Measurements from ENCODE around the gene FAM241B.

DNA sequence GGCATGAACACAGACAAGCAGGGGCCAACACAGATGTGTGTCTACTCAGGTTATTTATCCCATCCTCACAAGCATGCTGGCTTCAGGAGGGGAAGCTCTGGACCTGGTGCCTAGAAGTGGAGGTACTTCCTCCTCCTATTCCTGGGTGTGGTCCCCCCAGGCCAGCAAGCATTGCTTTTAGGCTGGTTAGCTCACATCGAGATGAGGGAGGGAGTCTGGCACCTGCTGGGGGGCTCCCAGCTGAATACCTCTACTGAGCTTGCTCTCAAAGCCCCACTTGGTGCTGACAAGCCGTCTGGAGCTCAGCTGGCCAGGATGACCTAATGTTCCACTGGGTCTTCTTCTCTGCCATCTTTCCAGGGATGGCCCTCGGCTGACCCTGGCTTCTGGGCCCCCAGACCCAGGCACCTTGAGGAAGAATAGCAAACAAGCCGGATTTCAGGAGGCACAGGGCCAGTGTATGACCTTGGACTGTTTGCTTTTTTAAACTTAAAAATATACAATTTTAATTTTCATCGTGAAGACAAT, 26.8 kb downstream of the FAM241B start:
- TF ChIP-seq, protein P1, sequence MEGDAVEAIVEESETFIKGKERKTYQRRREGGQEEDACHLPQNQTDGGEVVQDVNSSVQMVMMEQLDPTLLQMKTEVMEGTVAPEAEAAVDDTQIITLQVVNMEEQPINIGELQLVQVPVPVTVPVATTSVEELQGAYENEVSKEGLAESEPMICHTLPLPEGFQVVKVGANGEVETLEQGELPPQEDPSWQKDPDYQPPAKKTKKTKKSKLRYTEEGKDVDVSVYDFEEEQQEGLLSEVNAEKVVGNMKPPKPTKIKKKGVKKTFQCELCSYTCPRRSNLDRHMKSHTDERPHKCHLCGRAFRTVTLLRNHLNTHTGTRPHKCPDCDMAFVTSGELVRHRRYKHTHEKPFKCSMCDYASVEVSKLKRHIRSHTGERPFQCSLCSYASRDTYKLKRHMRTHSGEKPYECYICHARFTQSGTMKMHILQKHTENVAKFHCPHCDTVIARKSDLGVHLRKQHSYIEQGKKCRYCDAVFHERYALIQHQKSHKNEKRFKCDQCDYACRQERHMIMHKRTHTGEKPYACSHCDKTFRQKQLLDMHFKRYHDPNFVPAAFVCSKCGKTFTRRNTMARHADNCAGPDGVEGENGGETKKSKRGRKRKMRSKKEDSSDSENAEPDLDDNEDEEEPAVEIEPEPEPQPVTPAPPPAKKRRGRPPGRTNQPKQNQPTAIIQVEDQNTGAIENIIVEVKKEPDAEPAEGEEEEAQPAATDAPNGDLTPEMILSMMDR (optimal IDR thresholded peaks at IDR 0.05 in 1 of 3, IDR thresholded peaks at IDR 0.05 in 1 of 3, conservative IDR thresholded peaks at IDR 0.05 in 1 of 3; ENCODE audit: extremely low read depth in 1 of 3, insufficient read depth in 2 of 3, low read length in 3 of 3) = no peak
- no peak for TF ChIP-seq EZH2 (IDR thresholded peaks at IDR 0.05; ENCODE audit: low read length)
